HG03460 (cell line): ENCODE measurements around the gene TMEM135.

Source experiments
- ATAC-seq: cut with Tn5 transposase; IDR thresholded peaks from one replicate; pipeline ENCODE4 v1.9.1; 2021; ENCODE audit not compliant: unreplicated experiment

Gene TMEM135

DNA sequence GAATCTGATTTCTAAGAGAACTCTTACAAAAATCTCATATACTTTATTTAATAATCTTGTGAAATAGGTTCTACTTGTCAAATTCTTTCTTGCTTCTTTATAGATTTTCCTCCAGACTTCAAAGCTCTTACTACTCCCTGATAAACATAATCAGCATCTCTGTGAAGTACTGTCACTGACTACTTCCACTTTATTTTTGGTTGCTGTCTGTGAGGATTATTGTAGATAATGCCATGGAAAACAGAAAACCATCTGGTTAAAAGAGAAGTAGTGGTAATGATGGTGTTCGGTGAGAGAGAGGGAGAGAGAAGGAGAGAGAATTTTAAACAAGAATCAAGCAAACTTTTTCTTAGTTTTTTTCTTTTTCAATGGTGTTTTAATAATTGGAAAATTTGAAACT lies 152.3 kb downstream of the TMEM135 start:
- ATAC-seq: no peak

GRCh38 chr11:87193756-87194470 lies 156.2 kb downstream of the TMEM135 start:
- ATAC-seq: no peak

- ATAC-seq: no peak
Observed at GRCh38 chr11:87194985-87195820, 157.5 kb downstream of the TMEM135 start.

GRCh38 chr11:87198266-87198881 lies 160.6 kb downstream of the TMEM135 start:
- ATAC-seq: no peak

DNA sequence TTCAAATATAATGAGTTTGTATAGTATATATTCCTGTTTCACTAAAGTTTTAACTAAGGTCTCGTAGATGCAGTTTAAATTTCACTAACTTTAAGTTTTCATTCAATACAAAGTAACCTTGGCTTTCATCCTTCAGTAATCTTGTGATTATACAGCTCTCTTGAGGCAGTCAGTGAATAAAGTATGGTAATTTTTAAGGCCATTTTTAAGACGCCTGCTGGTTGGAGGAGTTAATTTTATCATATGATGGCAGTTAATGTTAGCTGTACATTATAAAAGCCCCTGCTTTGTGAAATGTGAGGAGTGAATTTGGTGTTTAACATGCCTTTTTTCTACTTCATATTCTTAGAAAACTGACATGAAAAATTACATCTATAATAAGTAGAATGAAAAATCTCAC lies 163.6 kb downstream of the TMEM135 start:
- ATAC-seq: no peak

GRCh38 chr11:87203907-87204602 lies 166.3 kb downstream of the TMEM135 start:
- ATAC-seq: no peak

GRCh38 chr11:87212891-87213290 lies 175.2 kb downstream of the TMEM135 start:
- no peak for ATAC-seq

DNA sequence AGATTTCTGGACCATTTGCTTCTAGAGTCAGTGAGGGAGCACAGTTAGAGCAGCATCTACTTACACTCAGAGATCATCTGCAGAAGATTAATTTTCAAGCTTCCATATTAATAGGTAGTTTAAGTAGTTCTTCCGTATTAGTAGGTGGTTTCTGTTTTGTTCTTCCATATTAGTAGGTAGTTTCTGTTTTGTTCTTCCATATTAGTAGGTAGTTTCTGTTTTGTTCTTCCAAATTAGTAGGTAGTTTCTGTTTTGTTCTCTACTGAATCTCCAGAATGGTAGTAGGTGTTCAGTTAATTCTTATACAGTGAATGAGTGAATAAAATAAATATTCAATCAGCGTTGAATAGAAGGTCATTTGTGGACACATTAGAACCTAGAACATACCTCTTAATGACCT lies 175.7 kb downstream of the TMEM135 start:
- ATAC-seq: no peak

- no peak for ATAC-seq
Observed at GRCh38 chr11:87215236-87215635, 177.5 kb downstream of the TMEM135 start.

DNA sequence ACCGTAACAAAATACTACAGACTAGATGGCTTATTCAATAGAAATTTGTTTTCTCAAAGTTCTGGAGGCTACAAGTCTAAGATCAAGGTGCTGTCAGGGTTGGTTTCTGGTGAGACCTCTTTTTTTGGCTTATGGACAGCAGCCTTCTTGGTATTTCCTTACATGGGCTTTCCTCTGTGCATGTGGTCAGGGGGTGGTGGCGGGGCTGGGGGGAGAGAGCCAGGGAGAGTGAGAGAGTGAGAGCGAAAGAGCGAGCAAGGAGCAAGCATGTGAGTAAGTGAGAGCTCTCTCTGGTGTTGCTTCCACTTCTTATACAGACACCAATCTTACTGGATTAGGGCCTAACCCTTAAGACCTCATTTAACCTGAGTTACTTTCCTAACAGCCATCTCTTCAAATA lies 181.5 kb downstream of the TMEM135 start:
- no peak for ATAC-seq

- ATAC-seq: no peak
Observed at GRCh38 chr11:87223816-87224215, 186.1 kb downstream of the TMEM135 start.

GRCh38 chr11:87224486-87224885 lies 186.8 kb downstream of the TMEM135 start:
- ATAC-seq: no peak

GRCh38 chr11:87228820-87229219 lies 191.1 kb downstream of the TMEM135 start:
- no peak for ATAC-seq

- ATAC-seq: no peak
Observed at GRCh38 chr11:87230995-87231394, 193.3 kb downstream of the TMEM135 start.

DNA sequence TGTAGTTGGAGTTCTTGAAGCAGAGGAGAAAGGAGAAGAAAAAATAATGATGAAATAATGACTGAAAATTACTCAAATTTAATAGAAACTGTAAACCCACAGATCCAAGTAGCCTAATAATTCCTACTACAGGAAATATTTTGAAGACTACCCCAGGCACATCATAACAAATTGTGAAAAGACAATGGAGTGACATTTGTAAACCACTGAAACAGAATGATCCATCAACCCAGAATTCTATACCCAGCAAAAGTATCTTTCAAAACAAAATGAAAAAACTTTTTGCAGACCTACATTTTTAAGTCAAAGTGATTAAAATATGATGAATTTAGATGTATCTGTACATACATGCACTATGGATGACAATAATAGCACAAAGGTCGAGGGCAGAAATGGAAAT lies 194.6 kb downstream of the TMEM135 start:
- no peak for ATAC-seq

- no peak for ATAC-seq
Observed at GRCh38 chr11:87235366-87235765, 197.6 kb downstream of the TMEM135 start.

DNA sequence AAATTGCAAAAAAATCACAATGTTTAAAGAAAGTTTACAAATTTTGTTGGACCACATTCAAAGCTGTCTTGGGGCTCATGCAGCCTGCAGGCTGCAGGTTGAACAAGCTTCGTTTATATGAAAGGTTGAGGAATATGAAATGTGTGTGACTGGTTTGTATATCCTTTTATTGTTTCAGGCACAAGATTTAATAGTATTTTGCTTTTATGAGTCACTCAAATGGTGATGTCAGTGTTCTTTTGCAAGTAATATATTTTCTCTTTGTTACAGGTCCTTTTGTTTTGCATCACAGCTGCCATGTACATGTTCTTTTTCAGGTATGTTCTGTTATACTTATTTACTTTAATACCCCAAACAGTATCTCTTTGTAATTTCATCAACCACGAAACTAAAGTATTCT lies 198.6 kb downstream of the TMEM135 start:
- no peak for ATAC-seq

GRCh38 chr11:87239001-87239400 lies 201.3 kb downstream of the TMEM135 start:
- ATAC-seq: no peak

- ATAC-seq: no peak
Observed at GRCh38 chr11:87239531-87239930, 201.8 kb downstream of the TMEM135 start.

GRCh38 chr11:87251560-87251959 lies 213.8 kb downstream of the TMEM135 start:
- no peak for ATAC-seq

- no peak for ATAC-seq
Observed at GRCh38 chr11:87252869-87253268, 215.1 kb downstream of the TMEM135 start.
